ENCODE measurements around the gene DCP1A. TPM values are rescaled to one million over a fixed set of nuclear protein-coding genes. Genes with fewer than 3 reads are reported as not detected.
"Not testable (repeated sequence)": the region's sequence is repeated elsewhere in the genome, so short reads cannot be mapped to it uniquely, and the experiment has no call there.

Gene DCP1A
- 10 to 100 TPM; 32.5 to 34.3 TPM for total RNA-seq

- POLR2A ChIA-PET: interaction anchor here (0.6 to 2.3 kb wide), 11 partner anchors 12 to 544 kb away, joined by 3 to 11 read pairs (median 4); partner anchors contain the start of genes ACTR8, SELENOK and TKT
- H3K36me3 Mint-ChIP-seq: peaks cover 6% of the 10 kb centered on the region
- no peaks in the 10 kb centered on the region for H3K9me3 Mint-ChIP-seq
- H3K4me3 Mint-ChIP-seq: peak within 1 kb of the TSS; percentile 97
- peak within 1 kb of the TSS; percentile 99 for H3K27ac Mint-ChIP-seq
- H3K27me3 Mint-ChIP-seq: no peaks in the 10 kb centered on the region
- peaks cover 24% of the 10 kb centered on the region for H3K4me1 Mint-ChIP-seq
- ATAC-seq (ENCODE audit: low read depth): peak; percentile 95
- peak; percentile 99 for DNase-seq
Observed at GRCh38 chr3:53347261-53348064, at the start of gene DCP1A. TSS of gene DCP1A (minus strand) at chr3:53347543. CDS start at chr3:53347517, 26 bp downstream.

DNA sequence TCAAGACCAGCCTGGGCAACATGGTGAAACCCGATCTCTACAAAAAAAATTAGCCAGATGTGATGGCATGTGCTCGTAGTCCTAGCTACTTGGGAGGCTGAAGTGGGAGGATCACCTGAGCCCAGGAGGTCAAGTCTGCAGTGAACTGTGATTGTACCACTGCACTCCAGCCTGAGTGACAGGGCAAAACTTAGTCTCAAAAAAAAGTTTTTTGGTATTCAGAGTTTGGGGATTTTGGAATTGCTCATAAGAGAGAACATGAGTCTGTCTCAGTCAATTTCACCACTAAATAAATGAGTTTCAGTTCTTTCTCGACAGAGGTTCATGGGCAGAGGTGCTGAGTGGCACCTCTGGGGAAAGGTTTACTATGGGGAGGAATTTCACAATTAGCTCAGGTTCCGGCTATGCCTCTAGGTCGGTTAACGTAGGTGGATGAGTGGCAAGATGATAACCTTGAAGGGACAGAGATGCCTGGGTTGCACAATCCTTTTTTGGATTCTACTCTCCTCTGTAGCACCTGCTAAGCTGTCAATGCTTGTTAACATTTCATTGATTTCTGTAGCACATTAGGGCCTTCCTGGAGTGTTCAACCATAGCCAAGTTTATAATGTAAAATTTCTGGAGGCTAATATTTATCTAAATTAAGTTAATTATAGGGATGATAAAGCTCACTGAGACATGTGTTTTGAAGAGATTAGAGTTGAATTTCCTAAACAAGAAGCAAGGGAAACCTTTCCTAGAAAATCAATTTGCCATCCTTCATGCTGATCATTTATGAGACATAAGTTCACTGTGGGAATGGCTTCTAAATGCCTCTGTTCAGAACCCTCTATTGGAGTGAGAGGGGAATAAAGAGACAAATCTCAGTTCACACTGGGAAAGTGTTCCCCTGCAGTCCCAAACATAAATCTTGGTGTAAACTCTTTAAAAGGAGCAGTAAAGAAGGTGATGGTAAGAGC is 37.4 kb upstream of the DCP1A start:
- Mint-ChIP-seq H3K4me1 (no peaks in the 10 kb centered on the region), H3K4me3 (no peak overlapping the region), H3K9me3 (peaks cover 2% of the 10 kb centered on the region), H3K27me3 (peaks cover 33% of the 10 kb centered on the region), H3K27ac (no peak overlapping the region), H3K36me3 (no peaks in the 10 kb centered on the region)
- DNase-seq (no peak), ATAC-seq (ENCODE audit: low read depth) (no peak)
- POLR2A ChIA-PET: no interaction called here

DNA sequence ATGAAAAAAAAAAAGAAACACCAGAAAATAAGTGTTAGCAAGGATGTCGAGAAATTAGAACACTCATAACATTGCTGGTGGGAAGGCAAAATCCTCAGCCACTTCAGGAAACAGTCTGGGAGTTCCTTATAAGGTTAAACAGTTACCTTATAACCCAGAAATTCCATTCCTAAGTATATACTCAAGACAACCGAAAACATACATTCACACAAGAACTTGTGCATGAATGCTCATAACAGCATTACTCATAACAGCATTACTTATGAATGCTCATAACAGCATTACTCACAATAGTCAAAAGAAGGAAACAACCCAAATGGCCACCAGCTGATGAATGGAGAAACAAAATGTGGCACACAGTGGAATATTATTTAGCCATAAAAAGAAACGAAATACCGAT is 34.8 kb upstream of the DCP1A start:
- H3K4me3 Mint-ChIP-seq: no peak overlapping the region
- DNase-seq (no peak), ATAC-seq (ENCODE audit: low read depth) (no peak)
- no peaks in the 10 kb centered on the region for H3K9me3 Mint-ChIP-seq
- H3K27ac Mint-ChIP-seq: no peak overlapping the region
- H3K4me1 Mint-ChIP-seq: no peaks in the 10 kb centered on the region
- peaks cover 23% of the 10 kb centered on the region for H3K27me3 Mint-ChIP-seq
- H3K36me3 Mint-ChIP-seq: no peaks in the 10 kb centered on the region
- POLR2A ChIA-PET: no interaction called here

GRCh38 chr3:53380306-53380705 is 33.0 kb upstream of the DCP1A start:
- H3K9me3 Mint-ChIP-seq: no peaks in the 10 kb centered on the region
- peaks cover 15% of the 10 kb centered on the region for H3K27me3 Mint-ChIP-seq

GRCh38 chr3:53379898-53380297 is 32.6 kb upstream of the DCP1A start:
- Mint-ChIP-seq H3K27me3 (peaks cover 13% of the 10 kb centered on the region), H3K4me3 (no peak overlapping the region), H3K4me1 (no peaks in the 10 kb centered on the region), H3K36me3 (no peaks in the 10 kb centered on the region), H3K9me3 (no peaks in the 10 kb centered on the region), H3K27ac (no peak overlapping the region)
- POLR2A ChIA-PET: no interaction called here
- no peak for DNase-seq
- no peak for ATAC-seq (ENCODE audit: low read depth)

More at GRCh38 chr3:53380306-53380705, 33.0 kb upstream of the DCP1A start:
- no peak overlapping the region for H3K27ac Mint-ChIP-seq
- ATAC-seq (ENCODE audit: low read depth) (no peak), DNase-seq (no peak)
- H3K4me1 Mint-ChIP-seq: no peaks in the 10 kb centered on the region
- H3K4me3 Mint-ChIP-seq: no peak overlapping the region
- H3K36me3 Mint-ChIP-seq: no peaks in the 10 kb centered on the region
- POLR2A ChIA-PET: no interaction called here

- H3K4me3 Mint-ChIP-seq: no peak overlapping the region
- H3K27ac Mint-ChIP-seq: no peak overlapping the region
- no peaks in the 10 kb centered on the region for H3K36me3 Mint-ChIP-seq
- POLR2A ChIA-PET: no interaction called here
- no peak for DNase-seq
- no peaks in the 10 kb centered on the region for H3K4me1 Mint-ChIP-seq
- no peak for ATAC-seq (ENCODE audit: low read depth)
- no peaks in the 10 kb centered on the region for H3K9me3 Mint-ChIP-seq
- peaks cover 18% of the 10 kb centered on the region for H3K27me3 Mint-ChIP-seq
Observed at GRCh38 chr3:53377794-53378193, 30.5 kb upstream of the DCP1A start.

GRCh38 chr3:53376679-53377078 is 29.3 kb upstream of the DCP1A start:
- Mint-ChIP-seq H3K27me3 (peaks cover 18% of the 10 kb centered on the region), H3K36me3 (no peaks in the 10 kb centered on the region), H3K27ac (no peak overlapping the region), H3K4me1 (no peaks in the 10 kb centered on the region), H3K9me3 (no peaks in the 10 kb centered on the region), H3K4me3 (no peak overlapping the region)
- DNase-seq (no peak), ATAC-seq (ENCODE audit: low read depth) (no peak)
- POLR2A ChIA-PET: no interaction called here

DNA sequence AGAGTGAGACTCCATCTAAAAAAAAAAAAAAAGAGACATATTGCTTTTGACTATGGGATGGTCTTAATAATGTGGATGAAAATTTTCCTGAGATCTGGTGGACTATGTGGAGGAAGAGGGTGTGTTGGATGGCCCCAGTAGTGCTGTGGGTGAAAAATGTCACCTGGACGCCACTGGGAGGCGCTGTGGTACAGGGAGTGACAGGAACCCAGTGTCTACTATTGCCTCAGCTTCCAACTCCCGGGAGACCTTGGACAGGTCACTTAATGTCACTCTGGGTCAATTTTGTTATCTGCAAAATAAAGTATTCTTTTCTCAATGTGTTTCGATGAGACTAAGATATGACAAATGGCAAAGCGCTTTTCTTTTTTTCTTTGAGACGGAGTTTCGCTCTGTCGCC is 27.7 kb upstream of the DCP1A start:
- no peak overlapping the region for H3K4me3 Mint-ChIP-seq
- H3K27me3 Mint-ChIP-seq: peaks cover 18% of the 10 kb centered on the region
- ATAC-seq (ENCODE audit: low read depth) (peak; percentile 68), DNase-seq (peak; percentile 75)
- H3K9me3 Mint-ChIP-seq: no peaks in the 10 kb centered on the region
- no peaks in the 10 kb centered on the region for H3K4me1 Mint-ChIP-seq
- POLR2A ChIA-PET: no interaction called here
- no peaks in the 10 kb centered on the region for H3K36me3 Mint-ChIP-seq
- H3K27ac Mint-ChIP-seq: no peak overlapping the region

- ATAC-seq (ENCODE audit: low read depth); H3K4me3 Mint-ChIP-seq; H3K27ac Mint-ChIP-seq; DNase-seq; H3K4me1 Mint-ChIP-seq; H3K9me3 Mint-ChIP-seq; H3K36me3 Mint-ChIP-seq; POLR2A ChIA-PET: not testable (repeated sequence)
- H3K27me3 Mint-ChIP-seq: peaks cover 12% of the 10 kb centered on the region
Observed at GRCh38 chr3:53370719-53371118, 23.4 kb upstream of the DCP1A start.

- H3K4me1 Mint-ChIP-seq: no peaks in the 10 kb centered on the region
- peaks cover 20% of the 10 kb centered on the region for H3K27me3 Mint-ChIP-seq
- no peak overlapping the region for H3K4me3 Mint-ChIP-seq
- DNase-seq: no peak
- POLR2A ChIA-PET: no interaction called here
- no peak overlapping the region for H3K27ac Mint-ChIP-seq
- ATAC-seq (ENCODE audit: low read depth): no peak
- H3K36me3 Mint-ChIP-seq: no peaks in the 10 kb centered on the region
- no peaks in the 10 kb centered on the region for H3K9me3 Mint-ChIP-seq
Observed at GRCh38 chr3:53361852-53362251, 14.5 kb upstream of the DCP1A start.

DNA sequence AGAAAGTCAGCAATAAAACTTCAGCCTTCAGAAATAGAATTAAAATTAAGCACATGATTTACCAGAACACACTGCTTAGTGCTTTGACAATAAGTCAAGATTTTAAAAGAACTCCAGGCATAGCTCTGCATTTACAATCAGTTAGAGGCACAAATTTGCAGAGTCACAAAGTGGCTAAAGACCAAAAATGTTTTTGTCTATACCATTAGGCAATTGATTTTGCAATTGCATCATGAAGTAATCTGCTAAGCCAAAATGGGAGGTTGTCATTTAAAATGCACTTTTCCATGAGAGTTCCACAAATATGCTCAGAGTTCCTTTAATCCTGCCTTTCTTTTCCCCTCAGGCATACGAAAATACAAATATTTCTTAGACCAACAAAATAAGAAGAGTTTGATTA is 10.1 kb upstream of the DCP1A start:
- DNase-seq (no peak), ATAC-seq (ENCODE audit: low read depth) (no peak)
- peaks cover 7% of the 10 kb centered on the region for H3K4me1 Mint-ChIP-seq
- H3K4me3 Mint-ChIP-seq: no peak overlapping the region
- H3K9me3 Mint-ChIP-seq: no peaks in the 10 kb centered on the region
- POLR2A ChIA-PET: no interaction called here
- no peaks in the 10 kb centered on the region for H3K36me3 Mint-ChIP-seq
- peaks cover 14% of the 10 kb centered on the region for H3K27me3 Mint-ChIP-seq
- H3K27ac Mint-ChIP-seq: no peak overlapping the region

DNA sequence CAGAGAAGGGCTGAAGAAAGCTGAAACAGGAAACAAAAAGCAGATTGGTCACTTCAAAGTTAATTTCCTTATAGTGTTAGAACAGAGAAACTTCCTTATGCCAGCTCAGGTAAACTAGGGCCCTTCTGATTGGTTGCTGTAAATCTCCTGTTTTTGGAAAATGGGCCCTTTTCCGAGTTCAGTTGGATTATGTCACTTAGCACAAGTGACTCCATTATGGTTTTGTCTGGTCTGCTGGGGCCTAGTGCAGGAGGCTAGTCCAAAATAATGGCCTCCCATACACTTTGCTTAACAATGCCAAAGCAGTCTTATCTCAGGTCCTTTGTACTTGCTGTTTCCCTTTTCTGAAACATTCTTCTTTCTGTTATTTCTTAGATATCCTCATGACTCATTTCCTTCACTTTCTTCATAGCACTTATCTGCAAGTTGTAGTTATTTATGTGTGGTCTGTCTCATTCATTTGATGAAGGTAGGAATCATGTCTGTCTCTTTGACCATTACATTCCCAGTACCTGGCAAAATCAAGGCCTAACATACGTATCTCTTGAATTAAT is 7.7 kb upstream of the DCP1A start:
- H3K27me3 Mint-ChIP-seq: peaks cover 12% of the 10 kb centered on the region
- POLR2A ChIA-PET: no interaction called here
- H3K4me1 Mint-ChIP-seq: peaks cover 10% of the 10 kb centered on the region
- DNase-seq (no peak), ATAC-seq (ENCODE audit: low read depth) (no peak)
- H3K36me3 Mint-ChIP-seq: no peaks in the 10 kb centered on the region
- H3K9me3 Mint-ChIP-seq: no peaks in the 10 kb centered on the region
- H3K27ac Mint-ChIP-seq: no peak overlapping the region
- no peak overlapping the region for H3K4me3 Mint-ChIP-seq

DNA sequence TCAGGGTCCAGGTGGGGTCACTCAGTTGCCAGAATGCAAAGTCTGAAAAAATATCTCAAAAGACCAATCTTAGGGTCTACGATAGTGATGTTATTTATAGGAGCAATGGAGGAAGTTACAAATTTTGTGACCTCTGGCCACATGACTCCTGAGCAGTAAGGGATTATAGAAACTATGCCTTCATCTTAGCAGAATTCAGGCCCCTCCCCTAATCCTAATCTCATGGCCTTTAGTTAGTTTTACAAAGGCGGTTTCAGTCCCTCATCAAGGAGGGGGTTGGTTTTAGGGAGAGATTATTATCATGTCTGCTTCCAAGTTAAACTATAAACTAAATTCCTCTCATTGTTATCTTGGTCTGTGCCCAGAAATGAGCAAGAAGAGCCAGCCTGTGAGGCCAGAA is 5.9 kb upstream of the DCP1A start:
- no peaks in the 10 kb centered on the region for H3K9me3 Mint-ChIP-seq
- ATAC-seq (ENCODE audit: low read depth) (no peak), DNase-seq (no peak)
- no peak overlapping the region for H3K4me3 Mint-ChIP-seq
- H3K36me3 Mint-ChIP-seq: no peaks in the 10 kb centered on the region
- H3K27ac Mint-ChIP-seq: no peak overlapping the region
- H3K27me3 Mint-ChIP-seq: no peaks in the 10 kb centered on the region
- POLR2A ChIA-PET: interaction anchor here (0.9 kb wide), 1 partner anchor 158 kb away, joined by 4 read pairs; no protein-coding TSS in a partner anchor
- H3K4me1 Mint-ChIP-seq: peaks cover 11% of the 10 kb centered on the region

Measured in activated naive CD8-positive, alpha-beta T cell treated with anti-CD3 and anti-CD28 coated beads, Interleukin-2, amount 10 ng/mL, durations not matched to agents 7 days and 5 days (primary cell).